Stromal cell of bone marrow (primary cell): ENCODE measurements around the gene ZNF438.

Source experiments
- DNase-seq: peaks from one replicate; pipeline ENCODE4 v3.0.0-alpha.2; 2012; ENCODE audit warnings: low read depth

The ZNF438 gene

DNA sequence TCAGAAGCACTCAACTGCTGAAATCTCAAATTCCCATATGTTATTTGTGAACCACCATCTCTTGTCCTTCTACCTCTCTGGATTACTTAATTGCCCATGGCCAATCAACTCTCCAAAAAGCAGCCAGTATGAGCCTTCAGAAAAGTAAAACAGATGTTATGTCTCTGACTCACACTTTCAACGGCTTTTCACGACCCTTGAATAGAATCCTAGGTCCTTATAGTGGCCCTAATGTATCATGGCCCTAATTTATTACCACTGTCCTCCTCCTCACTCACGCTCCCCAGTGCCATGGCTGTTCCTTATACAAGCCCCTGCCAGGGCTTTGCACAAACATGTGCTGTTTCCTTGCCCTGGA, 20.0 kb downstream of the ZNF438 start:
- no peak for DNase-seq

DNA sequence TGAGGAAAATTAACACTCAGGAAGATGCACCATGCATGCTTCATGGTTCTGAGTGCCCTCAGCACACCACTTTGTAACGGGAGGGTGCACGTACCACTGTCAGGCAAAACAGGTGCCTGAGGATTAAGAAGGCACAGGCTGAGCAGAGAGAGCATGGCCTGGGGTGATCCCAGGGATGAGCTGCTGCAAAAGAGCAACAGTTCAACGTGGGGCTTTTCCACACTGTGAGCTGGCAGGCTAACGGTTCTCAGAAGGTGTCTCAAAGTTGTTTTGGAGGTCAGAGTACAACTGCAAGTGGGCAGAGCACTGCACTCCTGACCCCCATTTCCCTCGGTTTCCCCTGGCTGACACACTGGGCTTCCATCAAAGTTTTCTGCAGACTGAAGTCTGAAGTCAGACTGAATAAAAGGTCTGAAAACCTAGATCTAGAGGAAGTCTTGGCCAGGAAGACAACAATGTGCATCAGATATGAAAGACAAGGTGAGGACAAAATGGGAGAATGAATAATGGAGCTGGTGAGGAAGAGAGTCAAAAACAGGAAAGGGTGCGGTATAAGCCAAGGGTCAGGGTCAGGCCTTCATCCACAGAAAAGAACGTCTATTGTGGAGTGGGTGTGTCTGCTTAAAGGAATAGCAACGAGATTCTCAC, 20.5 kb downstream of the ZNF438 start:
- DNase-seq: no peak

DNA sequence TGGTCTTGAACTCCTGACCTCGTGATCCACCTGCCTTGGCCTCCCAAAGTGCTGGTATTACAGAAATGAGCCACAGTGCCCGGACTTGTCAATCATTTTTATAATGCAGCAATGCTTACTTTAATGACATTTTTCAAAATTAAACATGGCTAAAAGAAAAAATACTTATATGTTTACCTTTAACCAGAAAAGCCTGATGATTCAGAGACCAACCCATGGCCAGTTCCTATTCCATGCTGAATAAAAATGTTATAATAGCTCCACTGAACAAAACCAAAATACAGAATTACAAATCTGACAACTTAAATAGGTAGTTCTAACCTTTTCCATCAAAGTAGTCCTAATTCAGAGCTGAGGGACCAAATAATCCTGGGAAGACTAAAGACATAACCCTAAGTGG, 21.6 kb downstream of the ZNF438 start:
- DNase-seq: no peak

DNA sequence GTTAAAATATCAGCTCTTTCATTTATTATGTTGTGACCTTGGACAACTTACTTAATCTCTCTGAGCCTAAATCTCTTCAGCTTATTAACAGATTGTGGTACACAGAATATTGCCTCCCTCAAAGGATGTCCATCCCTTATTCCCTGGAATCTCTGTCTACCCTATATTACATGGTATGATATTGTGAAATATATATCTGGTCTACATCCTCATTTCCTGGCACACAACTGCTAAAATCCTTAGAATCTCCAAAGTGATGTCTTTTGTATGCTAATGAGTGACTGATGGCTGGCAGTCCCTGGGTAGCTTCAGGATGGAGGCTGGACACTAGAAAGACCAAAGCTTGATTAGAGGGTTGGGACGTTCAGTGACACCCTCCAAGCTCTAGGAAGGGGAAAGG, 25.8 kb downstream of the ZNF438 start:
- DNase-seq: no peak

DNA sequence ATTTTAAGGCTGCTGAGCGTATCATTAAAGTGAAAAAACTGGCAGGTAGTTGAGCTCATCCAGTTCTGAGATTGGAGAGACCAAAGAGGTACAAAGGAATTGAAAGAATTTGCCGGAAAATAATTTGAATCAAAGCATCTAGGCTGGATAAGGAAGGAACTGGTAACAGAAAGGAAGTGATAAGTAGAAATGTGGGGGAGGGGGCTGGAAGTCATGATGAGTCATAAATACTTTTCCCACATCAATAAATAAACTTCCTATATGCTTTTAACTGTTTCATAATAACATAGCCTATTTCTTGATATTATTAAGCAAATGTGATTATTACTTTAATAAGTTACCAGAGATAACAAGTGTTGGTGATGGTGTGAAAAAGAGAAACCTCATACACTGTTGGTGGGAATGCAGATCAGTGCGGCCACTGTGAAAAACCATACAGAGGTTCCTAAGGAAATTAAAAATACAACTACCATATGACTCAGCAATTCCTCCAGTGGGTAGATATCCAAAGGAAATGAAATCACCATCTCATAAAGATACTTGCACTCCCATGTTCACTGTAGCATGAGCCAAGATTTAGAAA, 27.0 kb downstream of the ZNF438 start:
- DNase-seq: peak; percentile 75

DNA sequence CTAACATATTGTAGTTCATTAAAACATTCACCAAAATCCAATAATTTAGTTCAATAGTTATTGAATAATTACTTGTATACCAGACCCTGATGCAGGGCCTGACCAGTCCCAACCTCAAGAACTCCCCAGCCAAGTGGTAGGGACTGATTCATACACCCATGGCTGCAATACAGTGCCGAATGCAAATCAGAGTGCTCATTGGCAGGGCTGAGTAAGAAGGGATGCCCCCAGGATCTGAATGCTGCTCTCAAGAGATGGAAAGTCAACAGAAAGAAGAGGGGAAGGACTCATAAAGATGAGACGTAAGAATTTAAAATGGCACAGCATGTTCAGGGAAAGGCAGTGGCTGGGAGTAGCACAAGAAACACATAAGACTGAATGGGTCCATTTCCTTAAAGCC, 29.9 kb downstream of the ZNF438 start:
- DNase-seq: no peak

DNA sequence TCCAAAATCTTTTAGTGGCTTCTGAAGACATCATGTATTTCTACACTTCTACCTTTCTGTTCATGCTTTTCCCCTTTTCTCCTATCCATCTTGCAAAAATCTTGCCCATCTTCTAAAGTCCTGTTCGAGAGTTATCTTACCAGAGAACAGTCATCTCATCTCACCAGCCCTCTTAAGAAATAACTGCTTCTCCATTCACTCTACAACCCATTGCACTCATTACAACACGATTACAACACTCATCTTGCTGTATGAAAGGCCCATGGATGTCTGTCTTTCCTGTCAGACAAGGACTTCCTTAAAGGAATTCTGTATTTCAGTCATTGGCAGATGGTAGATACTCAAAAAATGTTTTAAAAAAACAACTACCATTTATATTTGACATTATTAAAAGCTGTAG, 30.8 kb downstream of the ZNF438 start:
- no peak for DNase-seq

DNA sequence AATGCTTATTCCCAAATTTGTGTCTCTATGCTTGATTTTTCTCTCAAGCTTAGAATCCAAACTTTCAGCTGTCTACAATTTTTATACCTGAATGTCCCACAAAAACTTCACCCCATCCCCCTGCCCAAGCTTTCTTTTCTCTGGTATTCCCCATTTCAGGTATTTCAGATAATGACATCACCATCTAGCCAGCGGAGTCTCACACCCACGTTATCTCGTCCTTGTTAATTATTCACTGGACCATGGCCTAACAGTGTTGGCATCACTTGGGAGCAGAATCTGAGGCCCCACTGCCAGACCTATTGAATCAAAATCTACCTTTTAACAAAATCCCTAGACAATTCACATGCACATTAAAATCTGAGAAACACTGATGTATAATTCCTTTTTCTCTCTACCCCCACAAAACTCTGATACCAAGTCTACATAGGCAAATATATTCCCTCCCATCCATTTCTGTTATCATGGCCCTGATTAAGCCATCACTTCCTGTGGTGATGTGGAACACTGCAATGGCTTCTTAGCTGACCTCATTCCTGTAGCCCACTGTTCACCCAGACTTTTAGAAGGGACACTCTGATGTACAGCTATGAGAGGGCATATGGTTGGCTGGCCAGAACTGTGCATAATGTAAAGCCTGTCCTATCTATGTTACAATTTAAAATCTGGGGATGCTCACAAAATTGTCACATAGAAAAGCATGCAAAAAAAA, 31.4 kb downstream of the ZNF438 start:
- no peak for DNase-seq

DNA sequence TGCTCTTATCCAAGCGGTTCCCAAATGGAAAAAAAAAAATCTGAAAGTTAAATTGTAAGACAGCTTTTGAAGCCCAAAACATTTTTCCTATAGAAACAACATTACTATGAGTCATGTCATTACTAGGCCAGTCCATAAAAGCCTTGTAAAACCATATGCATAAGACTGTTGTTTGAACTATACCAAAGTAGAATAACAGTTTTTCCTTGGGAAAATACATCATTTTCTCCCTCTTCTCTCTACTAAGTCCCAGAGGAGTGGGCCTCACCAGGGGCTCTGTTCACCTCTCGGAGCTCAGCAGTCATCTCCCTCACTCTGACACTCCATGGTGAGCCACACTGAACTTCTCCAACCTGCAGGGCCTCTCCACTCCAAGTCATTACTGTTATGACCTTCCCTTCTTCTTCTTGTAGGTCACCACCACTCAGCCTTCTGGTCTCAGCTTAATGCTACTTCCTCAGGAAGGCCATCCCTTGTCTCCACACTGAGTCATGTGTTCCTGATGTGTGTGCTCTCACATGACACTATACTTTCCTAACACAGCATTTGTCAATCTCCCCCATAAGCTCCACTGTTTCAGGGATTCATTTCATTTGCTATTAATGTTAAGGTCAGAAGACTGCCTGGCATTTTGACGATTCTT, 32.5 kb downstream of the ZNF438 start:
- no peak for DNase-seq

DNA sequence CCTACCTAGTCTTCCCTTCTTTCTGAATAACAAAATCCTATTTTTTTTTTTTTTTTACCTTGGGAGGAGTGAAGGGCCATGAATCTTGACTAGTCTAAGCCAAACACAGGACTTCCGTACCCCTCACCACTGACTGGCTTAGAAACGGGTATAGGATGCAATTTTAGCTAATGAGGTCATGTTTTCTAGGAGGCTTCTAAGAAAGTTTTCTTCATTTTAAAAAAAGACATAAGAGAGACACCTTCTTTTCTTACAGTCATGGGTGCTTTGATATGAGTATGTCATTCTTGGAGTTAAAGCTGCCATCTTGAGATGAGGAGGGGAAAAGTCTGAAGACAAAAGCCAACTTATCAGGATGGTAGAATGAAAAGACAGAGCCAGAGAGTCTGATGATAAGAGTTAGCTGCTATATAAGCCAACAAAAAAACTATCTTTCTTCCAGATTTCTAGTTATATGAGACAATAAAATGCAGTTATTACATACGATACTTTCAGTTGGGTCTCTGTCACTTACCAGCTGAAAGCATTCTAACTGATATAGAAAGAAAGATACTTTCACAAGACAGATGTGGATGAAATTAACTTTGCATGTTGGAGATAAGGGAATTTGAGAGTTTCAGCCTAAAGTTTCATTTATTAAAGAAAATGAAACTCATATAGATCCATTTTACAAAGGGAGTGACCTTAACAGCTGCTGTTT, 34.0 kb downstream of the ZNF438 start:
- no peak for DNase-seq

DNA sequence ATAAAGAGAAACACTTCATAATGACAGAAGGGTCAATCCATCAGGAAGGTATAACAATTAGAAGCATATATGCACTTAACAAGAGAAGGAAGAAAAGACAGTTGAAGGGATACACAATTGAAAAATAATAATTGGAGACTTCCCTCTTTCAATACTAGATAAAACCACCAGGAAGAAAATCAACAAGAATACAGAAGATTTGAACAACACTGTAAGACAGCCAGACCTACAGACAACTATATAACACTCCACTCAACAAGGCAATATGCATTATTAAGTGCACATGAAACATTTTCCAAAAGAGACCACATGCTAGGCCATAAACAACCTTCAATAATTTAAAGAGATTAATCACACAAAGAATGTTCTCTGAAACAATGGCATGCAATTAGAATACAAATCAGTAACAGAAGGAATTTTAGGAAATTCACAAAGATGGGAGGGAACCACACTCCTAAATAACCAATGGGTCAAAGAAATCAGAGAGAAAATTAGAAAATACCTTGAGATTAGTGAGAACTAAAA, 35.1 kb downstream of the ZNF438 start:
- no peak for DNase-seq

DNA sequence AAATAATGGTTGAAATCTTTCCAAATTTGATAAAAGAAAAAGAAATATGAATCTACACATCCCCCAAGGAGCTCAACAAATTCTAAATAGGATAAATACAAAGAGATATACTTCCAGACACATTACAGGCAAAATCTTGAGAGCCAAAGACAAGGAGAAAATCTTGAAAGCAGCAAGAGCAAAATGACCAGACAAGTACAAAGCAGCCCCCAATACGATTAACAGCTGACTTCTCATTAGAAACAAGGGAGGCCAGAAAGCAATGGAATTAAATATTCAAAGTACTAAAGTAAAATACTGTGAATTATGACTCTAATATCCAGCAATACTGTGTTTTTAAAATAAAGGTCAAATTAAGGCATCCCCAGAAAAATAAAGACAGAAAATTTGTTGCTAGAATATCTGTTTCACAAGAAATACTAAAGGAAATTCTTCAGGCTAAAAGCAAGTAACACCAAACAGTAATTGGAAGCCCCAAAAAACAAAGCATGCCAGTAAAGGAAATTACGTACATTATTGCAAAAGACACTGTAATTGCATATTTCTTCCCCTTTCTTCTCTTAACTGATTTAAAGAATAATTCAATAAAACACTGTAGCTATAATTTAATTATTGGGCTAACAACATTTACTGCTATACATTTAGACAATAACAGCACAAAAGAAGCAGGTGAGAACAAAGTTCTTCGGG, 36.4 kb downstream of the ZNF438 start:
- DNase-seq: no peak

DNA sequence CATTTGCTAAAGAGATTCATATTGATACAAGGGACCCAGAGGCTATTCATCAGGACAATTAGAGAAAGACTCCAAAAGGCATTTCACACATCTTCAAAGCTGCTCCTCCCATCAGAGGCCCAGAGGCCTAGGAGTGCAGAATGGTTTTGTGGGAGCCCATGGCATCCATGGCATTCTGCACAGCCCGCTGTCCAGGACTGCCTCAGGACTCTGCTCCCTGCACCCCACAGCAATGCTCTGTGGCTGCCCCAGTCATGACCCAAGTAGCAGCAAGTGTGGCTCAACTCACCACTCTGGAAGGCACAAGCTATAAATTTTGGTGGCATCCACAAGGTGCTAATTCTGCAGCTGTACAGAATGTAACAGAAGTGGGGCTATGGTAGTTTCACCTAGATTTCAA, 38.5 kb downstream of the ZNF438 start:
- no peak for DNase-seq

DNA sequence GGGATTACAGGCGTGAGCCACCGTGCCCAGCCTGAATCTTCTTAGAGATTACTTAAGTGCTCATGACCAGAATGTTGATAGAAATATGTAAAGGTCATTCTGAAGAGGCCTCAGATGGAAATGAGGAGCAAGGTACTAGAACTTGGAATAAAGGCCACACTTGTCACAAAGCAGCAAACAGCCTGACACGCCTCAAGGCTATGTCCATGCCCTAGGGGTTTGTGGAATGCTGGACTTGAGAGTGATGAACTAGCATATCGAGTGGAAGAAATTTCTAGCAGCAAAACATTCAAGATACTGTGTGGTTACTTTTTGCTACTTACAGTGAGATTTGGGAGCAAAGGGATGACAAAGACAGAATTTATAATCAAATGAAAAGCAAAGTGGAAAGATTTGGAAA, 39.0 kb downstream of the ZNF438 start:
- DNase-seq: no peak

DNA sequence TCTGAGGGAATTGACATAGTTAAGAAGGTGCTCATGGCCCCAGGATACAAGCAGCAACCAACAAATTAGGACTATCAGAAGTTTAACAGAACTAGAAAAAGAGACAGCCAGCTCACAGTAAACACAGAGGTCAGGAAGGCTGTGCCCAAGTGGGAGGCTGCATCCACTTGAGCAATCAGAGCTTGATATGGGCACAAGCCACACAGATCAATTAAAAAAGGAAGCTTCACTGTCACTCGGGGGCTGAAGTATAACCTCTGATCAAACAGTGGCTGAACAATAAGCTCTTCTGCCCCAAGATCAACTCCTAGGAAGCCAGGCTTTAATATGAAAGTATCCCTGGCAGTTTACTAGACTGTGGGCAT, 40.0 kb downstream of the ZNF438 start:
- no peak for DNase-seq

DNA sequence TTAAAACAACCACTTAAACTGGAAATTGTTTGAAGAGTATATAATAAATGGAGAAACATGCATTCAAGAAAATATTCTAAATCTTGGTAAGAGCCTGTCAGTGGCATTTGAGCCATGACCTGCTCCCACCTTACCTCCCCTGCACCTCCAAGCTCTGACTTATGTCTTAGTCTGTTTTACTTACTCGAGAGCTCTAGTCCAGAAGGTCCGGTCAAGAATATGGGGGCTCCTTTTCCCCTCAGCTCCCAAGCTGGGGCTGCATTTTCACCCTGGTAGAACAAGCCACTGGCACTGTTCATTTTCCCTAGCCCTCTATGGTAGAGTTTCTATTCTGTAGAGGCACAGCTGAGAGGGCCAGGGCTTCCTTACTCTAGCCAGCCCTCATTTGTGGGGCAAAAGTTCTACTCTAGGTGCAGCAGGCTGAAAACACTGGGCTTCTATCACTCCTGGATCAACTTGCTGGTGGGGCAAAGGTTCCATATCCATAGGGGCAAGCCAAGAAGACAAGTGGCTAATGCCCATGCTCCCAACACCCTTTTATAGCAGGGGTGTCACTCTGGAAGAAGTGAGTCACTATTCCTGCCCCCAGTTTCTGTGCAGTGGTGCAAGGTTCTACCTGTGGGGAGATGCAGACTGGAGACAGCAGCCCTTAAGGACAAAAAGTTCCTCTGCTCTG, 40.6 kb downstream of the ZNF438 start:
- no peak for DNase-seq

DNA sequence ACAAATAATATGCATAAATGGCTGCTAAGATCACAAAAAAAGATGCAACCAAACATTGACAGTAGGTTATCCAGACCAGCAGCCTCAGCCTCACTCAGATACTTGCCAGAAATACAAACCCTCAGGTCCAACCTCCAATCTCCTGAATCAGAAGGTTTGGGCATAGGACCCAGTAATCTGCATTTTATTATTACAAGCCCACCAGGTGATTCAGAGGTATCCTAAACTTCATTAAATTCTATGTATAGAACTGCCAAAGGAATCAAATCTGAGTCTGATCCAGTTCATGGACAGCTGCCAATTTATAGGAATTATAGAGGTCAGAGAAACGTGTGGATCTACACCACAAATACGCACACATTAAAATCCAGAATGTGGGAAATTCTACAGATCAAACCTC, 41.3 kb downstream of the ZNF438 start:
- no peak for DNase-seq

DNA sequence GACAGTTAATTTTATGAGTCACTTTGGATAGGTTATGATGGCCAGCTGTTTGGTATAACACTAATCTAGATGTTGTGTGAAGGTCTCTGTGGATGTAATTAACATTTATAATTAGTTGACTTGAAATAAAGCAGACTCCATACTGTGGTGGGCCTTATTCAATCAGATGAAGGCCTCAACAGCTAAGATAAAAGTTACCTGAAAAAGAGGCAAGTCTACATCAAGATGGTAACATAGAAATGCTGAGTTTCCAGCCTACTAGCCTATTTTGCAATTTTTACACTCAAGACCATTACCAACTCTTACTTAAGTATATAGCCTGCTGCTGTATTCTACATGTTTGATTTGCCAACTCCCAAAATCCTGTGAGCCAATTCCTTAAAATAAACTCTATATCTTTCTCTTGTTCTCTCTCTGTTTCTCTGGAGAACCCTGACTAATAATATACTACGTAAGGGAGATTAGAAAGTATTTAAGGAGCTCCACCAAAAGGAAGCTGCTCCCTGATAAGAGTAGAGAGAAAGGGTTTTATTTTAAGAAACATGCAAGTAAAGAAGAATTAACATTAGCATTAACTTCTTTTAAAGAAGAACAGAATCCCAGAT, 42.7 kb downstream of the ZNF438 start:
- DNase-seq: no peak

DNA sequence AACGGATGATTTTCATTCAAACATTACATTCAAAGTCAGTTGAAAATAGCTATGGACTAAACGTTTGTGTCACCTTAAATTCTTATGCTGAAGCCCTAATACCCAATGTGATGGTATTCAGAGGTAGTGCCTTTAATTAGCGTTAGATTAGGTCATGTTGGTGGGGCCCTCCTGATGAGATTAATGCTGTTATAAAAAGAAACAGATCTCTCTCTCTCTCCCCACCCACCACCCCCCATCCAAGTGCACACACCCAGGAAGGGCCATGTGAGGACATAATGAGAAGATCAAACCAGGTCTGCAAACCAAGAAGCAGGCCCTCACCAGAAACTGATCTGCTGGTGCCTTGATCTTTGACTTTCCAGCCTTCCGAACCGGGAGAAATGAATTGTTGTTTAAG, 44.2 kb downstream of the ZNF438 start:
- no peak for DNase-seq

DNA sequence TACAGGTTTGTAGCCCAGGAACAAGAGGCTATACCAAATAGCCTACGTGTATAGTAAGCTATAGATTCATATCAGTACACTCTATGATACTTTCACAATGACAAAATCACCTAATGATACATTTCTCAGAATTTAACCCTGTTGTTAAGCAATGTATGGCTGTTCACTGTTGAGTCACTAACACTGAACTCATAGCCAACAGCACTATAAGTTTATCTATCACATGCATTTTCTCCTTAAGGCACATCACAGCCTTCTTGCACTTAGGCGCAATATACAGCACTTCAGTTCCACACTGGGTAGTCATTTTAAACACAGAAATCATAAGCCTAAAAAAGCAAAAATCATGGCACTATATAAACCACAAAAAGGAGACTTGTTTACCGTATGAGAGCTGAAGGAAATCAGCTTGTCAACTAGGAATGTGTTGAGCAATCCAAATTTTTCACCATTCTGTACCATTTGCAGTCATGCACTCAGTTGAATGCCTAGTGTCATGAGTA, 45.6 kb downstream of the ZNF438 start:
- no peak for DNase-seq

DNA sequence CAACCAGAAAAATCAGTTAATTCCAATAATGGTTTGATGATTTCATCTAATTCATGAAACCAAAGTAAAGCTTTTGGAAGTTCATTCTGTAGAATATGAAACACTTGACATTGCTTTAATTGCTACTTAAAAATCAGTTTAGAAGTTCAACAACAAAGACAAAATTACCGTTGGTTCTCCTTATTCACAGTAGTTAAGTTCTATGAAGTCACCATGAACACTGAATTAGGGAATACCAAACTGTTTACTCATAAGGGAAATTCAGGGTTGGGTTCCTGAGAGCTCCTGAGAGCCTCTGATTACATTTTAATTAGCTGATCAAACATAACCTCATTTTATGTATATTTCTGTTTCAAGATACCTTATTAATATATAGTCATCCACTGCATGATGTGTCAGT, 46.2 kb downstream of the ZNF438 start:
- DNase-seq: no peak
